ENCODE measurements around the gene SIM2.
"Not testable (repeated sequence)": the region's sequence is repeated elsewhere in the genome, so short reads cannot be mapped to it uniquely, and the experiment has no call there.

SIM2 gene

DNA sequence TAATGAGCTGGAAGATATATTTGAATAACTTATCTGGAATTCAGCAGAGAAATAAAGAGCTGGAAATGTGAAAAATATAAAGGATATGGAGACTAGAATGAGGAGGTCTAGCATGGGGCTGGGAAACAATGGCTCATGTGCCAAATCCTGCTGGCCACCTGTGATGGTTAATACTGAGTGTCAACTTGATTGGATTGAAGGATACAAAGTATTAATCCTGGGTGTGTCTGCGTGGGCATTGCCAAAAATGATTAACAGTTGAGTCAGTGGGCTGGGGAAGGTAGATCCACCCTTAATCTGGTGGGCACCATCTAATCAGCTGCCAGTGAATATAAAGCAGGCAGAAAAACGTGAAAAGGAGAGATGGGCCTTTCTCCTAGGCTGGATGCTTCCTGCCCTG lies 26.6 kb upstream of the SIM2 start:
- H3K4me1 ChIP-seq; DNase-seq (ENCODE audit: low spot score in 2 of 2); H3K9me3 ChIP-seq; H3K27me3 ChIP-seq (ENCODE audit: low read depth); H3K36me3 ChIP-seq (replicated peaks); H3K4me3 ChIP-seq; in situ Hi-C loops (cut with MboI; ENCODE audit: low sequenced_read_pairs): not testable (repeated sequence)

DNA sequence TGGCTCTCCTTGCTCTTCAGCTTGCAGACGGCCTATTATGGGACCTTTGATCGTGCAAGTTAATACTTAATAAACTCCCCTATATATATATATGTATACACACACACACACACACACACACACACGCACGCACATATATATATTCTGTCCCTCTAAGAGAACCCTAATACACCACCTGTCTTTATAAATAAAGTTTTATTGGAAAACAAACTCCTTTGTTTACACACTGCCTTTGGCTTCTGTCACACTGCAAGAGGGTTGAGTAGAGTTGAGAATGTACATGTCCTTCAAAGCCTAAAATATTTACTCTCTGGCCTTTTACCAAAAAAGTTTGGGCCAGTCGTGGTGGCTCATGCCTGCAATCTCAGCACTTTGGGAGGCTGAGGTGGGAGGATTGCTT lies 26.2 kb upstream of the SIM2 start:
- Histone ChIP-seq H3K36me3 (replicated peaks) (no peaks in the 10 kb centered on the region), H3K4me1 (no peaks in the 10 kb centered on the region), H3K9me3 (no peaks in the 10 kb centered on the region), H3K4me3 (no peak overlapping the region), H3K27me3 (ENCODE audit: low read depth) (peaks cover 3% of the 10 kb centered on the region; the same call in 1 of the 2 replicates)
- in situ Hi-C loops (cut with MboI; ENCODE audit: low sequenced_read_pairs): no loop called here
- DNase-seq (ENCODE audit: low spot score in 2 of 2): no peak

DNA sequence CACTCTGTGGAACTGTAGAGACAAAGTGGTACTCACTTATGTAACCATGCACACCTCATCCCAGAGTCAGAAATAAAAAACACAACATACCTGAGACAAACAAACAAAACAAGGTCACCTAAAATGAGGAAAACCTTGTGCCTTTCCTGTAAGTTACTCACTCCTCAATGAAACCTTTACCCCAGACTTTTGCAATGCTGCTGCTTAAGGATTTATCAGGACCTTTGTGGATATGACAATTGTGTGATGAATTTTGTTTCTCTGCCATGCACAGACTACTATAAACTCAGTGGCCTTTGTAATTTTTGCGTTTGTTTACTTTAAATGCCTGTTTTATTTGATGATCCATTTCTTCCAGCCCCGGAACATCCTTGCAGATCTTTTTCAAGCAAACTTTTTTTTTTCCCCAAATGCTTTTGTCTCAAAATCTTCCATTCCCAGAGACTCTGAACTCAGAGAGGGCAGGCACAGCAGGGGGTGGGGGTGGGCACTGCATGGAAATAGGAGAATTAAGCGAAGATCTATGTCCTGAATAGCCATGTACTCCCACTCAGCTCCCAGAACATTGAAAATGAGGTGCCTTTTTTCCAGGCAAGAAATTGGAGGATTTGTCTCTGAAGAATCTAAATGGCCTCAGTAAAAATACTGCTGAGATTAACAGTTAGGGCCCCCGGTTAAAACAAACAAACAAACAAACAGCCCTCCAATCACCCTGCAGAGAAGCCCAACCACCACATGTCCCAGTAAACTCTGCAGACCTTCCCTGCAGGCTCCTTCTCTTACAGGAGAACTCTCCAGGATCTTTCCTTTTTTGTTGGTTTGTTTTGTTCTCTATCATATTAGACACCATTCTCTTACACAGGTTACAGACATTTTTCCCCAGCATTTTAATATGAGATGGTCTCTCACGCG lies 22.6 kb upstream of the SIM2 start:
- in situ Hi-C loops (cut with MboI; ENCODE audit: low sequenced_read_pairs): no loop called here
- Histone ChIP-seq H3K9me3 (0 out of 2 replicates have a peak, but pooled peaks cover 3% of the 10 kb centered on the region), H3K36me3 (replicated peaks) (no peaks in the 10 kb centered on the region), H3K27me3 (ENCODE audit: low read depth) (no peaks in the 10 kb centered on the region; the same call in none of the 2 replicates), H3K4me3 (no peak overlapping the region), H3K4me1 (no peaks in the 10 kb centered on the region)
- no peak for DNase-seq (ENCODE audit: low spot score in 2 of 2)

DNA sequence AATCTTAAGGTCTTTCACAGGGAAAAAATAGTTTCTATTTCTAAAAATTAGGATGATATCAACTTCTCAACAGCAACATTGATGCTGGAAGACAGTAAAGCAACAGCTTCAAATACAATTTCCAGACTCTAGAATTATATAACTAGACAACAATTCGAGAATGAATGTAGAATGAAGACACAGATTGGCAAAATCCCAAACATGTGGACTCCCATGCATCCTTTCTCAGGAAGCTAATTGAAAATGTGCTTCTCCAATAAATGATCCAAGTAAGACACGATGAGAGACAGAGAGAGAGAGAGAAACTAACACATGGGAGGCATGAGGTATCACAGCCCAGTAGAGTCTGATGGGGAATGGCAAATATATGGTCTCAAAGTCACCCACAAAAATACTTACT lies 21.5 kb upstream of the SIM2 start:
- H3K36me3 ChIP-seq (replicated peaks): no peaks in the 10 kb centered on the region
- no peak for DNase-seq (ENCODE audit: low spot score in 2 of 2)
- no peak overlapping the region for H3K4me3 ChIP-seq
- no peaks in the 10 kb centered on the region; the same call in none of the 2 replicates for H3K27me3 ChIP-seq (ENCODE audit: low read depth)
- no peaks in the 10 kb centered on the region for H3K4me1 ChIP-seq
- H3K9me3 ChIP-seq: 0 out of 2 replicates have a peak, but pooled peaks cover 6% of the 10 kb centered on the region
- in situ Hi-C loops (cut with MboI; ENCODE audit: low sequenced_read_pairs): no loop called here

DNA sequence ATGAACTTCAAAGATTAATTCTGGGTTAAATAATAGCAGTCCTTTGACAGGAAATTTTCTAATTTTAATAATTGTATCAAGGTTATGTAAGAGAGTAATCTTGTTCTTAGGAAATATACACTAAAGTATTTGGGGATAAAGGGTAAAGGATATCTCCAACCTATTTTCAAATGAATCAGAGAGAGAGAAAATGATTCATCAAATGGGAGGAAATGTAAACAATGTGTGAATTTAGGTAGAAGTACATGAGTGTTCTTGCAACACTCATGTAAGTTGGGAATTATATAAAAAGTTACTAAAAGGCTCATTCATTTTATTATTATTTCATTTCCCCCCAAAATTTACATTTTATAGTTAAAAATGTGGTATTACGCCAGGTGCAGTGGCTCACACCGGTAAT lies 20.4 kb upstream of the SIM2 start:
- Histone ChIP-seq H3K9me3 (0 out of 2 replicates have a peak, but pooled peaks cover 6% of the 10 kb centered on the region), H3K4me3 (no peak overlapping the region), H3K27me3 (ENCODE audit: low read depth) (peaks cover 8% of the 10 kb centered on the region), H3K4me1 (no peaks in the 10 kb centered on the region), H3K36me3 (replicated peaks) (no peaks in the 10 kb centered on the region)
- no peak for DNase-seq (ENCODE audit: low spot score in 2 of 2)
- in situ Hi-C loops (cut with MboI; ENCODE audit: low sequenced_read_pairs): no loop called here

DNA sequence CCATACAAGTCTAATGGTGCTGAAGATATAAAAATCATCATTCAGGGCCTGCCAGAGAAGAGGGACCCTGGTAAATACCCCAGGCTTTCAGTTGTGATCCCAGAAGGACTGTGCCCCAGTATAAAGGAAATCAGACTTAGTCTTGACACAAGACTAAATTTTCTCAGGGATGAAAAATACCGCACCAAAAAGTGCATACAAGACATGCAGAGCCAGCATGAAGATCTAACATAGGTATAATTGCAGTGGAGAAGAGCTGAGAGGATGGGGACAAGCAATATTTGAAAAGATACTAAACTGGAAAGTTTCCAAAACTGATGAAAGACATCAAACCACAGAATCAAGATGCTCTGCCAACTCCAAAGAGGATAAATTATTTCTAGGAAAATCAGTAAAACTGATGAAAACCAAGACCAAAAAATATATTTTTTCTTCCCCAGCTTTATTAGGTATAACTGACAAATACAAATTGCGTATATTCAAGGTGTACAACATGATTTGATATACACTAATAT lies 17.7 kb upstream of the SIM2 start:
- Histone ChIP-seq H3K4me3 (no peak overlapping the region), H3K36me3 (replicated peaks) (no peaks in the 10 kb centered on the region), H3K9me3 (0 out of 2 replicates have a peak, but pooled peaks cover 6% of the 10 kb centered on the region), H3K27me3 (ENCODE audit: low read depth) (peaks cover 20% of the 10 kb centered on the region), H3K4me1 (no peaks in the 10 kb centered on the region)
- no peak for DNase-seq (ENCODE audit: low spot score in 2 of 2)
- in situ Hi-C loops (cut with MboI; ENCODE audit: low sequenced_read_pairs): no loop called here

DNA sequence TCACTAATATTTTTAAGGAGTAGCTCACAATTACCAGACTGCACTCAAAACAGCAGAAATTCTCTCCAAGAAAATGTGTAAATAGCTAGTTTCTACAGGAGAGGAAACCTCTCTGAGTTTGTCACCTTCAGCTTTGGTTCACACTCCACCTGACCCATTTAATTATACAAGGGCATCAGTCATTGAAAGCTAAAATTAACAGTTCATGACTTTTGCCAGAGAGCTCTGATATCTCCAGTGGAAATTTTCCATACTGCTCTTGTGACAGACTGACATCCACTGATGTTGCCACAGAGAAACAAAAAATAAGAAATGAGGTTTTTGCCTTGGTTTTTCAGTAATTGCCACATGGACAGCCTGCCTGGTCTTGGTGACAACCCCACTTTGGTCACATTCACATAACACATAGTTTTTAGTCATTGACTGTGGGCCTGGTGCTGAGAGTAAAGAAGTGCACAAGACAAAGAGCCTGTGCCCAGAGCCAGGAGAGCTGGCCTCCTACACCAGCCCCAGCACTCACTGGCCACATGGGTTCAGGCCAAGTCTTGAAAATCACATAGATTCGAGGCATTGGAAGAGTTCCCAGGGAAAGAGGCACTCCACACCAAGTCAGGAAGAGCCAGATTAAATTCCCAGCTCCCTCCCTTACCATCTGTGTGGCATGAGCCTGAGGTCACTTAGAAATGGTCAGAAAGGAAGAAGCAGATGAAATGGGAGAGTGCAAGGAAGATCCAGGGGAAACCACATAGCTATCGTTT lies 13.8 kb upstream of the SIM2 start:
- in situ Hi-C loops (cut with MboI; ENCODE audit: low sequenced_read_pairs): no loop called here
- Histone ChIP-seq H3K9me3 (0 out of 2 replicates have a peak, but pooled peaks cover 6% of the 10 kb centered on the region), H3K4me1 (no peaks in the 10 kb centered on the region), H3K4me3 (no peak overlapping the region), H3K36me3 (replicated peaks) (no peaks in the 10 kb centered on the region), H3K27me3 (ENCODE audit: low read depth) (peaks cover 20% of the 10 kb centered on the region)
- no peak for DNase-seq (ENCODE audit: low spot score in 2 of 2)

DNA sequence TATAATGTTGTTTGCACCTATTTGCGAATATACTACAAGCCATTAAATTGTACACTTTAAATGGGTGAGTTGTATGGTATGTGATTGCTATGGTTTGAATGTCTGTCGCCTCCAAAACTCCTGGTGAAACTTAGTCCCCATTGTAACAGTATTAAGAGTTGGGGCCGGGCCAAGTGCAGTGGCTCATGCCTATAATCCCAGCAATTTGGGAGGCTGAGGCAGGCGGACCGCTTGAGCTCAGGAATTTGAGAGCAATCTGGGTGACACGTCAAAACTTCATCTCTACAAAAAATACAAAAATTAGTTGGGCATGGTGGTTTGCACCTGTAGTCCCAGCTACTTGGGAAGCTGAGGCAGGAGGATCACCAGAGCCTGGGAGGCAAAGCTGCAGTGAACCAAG lies 12.0 kb upstream of the SIM2 start:
- DNase-seq (ENCODE audit: low spot score in 2 of 2): no peak
- H3K27me3 ChIP-seq (ENCODE audit: low read depth): peaks cover 25% of the 10 kb centered on the region
- H3K36me3 ChIP-seq (replicated peaks): no peaks in the 10 kb centered on the region
- H3K4me3 ChIP-seq: no peak overlapping the region
- 0 out of 2 replicates have a peak, but pooled peaks cover 2% of the 10 kb centered on the region for H3K9me3 ChIP-seq
- no peaks in the 10 kb centered on the region for H3K4me1 ChIP-seq
- in situ Hi-C loops (cut with MboI; ENCODE audit: low sequenced_read_pairs): no loop called here

DNA sequence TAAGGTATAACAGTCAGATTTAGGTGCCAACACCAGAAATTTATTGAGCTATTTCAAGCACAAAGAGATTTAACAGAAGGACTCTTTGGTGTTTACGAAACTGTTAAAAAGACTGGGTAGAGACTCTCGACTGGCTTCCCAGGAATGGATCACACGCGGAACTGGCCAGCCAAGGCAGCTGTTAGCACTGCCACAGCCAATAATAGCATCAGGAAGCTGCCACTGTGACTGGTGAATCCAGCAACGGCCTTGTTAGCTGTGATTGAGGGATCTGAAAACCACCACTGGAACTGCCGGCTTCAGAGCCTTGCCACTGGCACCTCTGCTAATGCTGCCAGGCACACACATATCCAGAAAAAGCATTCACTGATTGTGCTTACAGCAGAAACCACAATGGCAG lies 10.6 kb upstream of the SIM2 start:
- Histone ChIP-seq H3K4me3 (no peak overlapping the region), H3K27me3 (ENCODE audit: low read depth) (peaks cover 20% of the 10 kb centered on the region), H3K9me3 (peaks cover 9% of the 10 kb centered on the region; the same call in 1 of the 2 replicates), H3K4me1 (no peaks in the 10 kb centered on the region), H3K36me3 (replicated peaks) (no peaks in the 10 kb centered on the region)
- DNase-seq (ENCODE audit: low spot score in 2 of 2): no peak
- in situ Hi-C loops (cut with MboI; ENCODE audit: low sequenced_read_pairs): no loop called here

DNA sequence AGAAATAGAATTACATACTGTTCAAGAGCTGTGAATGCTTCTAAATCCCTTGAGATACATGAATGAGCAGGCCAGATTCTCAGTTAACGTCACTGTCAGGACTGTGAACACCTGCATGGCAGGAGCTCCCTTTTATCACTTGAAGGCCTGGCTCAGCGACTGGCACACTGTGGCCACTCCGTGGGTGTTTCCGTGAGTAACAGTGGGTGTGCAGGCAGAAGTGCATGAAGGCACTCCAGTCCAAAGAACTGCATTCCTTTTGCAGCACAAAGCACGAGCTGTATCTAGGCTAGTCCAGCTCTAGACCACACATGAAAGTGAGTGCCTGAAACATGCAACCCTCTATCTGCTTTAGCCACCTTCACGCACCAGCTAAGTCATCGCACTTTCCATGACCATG lies 9.6 kb upstream of the SIM2 start:
- DNase-seq (ENCODE audit: low spot score in 2 of 2): no peak
- H3K36me3 ChIP-seq (replicated peaks): no peaks in the 10 kb centered on the region
- no peaks in the 10 kb centered on the region for H3K4me1 ChIP-seq
- peaks cover 11% of the 10 kb centered on the region for H3K27me3 ChIP-seq (ENCODE audit: low read depth)
- in situ Hi-C loops (cut with MboI; ENCODE audit: low sequenced_read_pairs): no loop called here
- H3K4me3 ChIP-seq: no peak overlapping the region
- H3K9me3 ChIP-seq: peaks cover 15% of the 10 kb centered on the region

DNA sequence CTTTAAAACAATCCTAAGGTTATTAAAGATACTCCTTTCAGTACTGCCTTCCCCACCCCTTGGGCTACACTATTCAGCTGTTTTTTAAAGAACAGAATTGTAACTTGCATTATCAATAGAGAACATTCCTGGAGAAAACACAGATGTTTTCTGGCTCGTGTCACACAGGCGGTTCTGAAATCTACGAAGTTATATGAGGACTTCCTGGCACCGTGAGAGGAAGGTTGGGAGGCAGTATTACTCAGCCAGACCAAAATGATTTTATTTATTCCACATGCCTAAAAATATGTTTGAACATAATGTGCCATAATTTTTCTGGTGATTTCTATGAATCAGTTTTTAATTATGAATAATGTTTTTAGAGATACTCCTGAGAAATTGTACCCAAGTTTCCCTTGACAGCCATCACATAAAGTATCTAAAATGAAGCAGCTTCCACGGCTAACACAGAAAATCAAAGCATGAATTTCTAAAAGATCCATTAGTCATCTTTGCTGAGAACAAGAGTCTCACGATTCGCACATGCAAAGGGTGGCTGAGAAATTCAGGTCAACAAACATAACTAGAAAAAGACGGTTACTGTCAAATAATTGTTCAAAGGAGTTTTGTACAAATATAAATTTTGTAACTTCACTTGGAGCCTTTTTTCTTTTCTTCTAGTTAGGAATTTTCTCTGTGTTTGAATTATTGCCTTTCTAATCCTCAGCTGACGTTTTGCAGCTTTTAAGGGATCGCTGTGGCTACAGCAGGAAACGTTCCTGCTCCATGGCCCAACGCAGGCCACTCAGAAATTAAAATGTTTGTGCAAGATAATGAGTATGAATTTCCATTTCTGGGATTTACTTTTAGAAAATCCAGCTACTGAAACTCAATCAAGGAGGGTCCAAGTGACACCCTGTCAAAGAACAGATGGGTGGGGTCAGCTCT lies 8.0 kb upstream of the SIM2 start:
- peaks cover 5% of the 10 kb centered on the region; the same call in 1 of the 2 replicates for H3K27me3 ChIP-seq (ENCODE audit: low read depth)
- no peak for DNase-seq (ENCODE audit: low spot score in 2 of 2)
- no peaks in the 10 kb centered on the region for H3K4me1 ChIP-seq
- no peaks in the 10 kb centered on the region for H3K36me3 ChIP-seq (replicated peaks)
- peaks cover 15% of the 10 kb centered on the region for H3K9me3 ChIP-seq
- in situ Hi-C loops (cut with MboI; ENCODE audit: low sequenced_read_pairs): no loop called here
- no peak overlapping the region for H3K4me3 ChIP-seq

DNA sequence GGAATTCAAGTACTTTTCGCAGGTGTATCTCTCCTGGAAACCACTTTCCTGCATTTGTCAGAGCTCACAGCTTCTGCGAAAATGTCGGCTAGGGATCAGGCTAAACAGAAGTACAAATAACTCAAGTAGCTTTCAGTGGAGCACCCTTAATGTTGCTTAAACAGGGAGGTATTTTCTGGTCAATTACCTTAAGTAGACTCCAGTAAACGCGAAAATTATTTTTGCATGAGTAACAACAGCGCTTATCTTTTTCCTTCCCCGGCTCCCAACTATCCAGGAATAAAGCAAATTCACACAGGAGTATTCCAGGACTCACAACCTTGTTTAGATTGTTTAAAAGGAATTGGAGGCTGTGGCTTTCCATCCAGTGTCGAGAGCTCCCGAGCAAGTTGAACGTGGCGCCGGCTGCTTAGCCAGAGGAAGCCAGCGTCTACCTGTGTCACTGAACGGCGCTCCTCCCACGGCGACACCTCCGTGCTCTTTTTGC lies 7.3 kb upstream of the SIM2 start:
- no peak for DNase-seq (ENCODE audit: low spot score in 2 of 2)
- Histone ChIP-seq H3K36me3 (replicated peaks) (no peaks in the 10 kb centered on the region), H3K9me3 (peaks cover 18% of the 10 kb centered on the region), H3K4me1 (no peaks in the 10 kb centered on the region), H3K4me3 (no peak overlapping the region), H3K27me3 (ENCODE audit: low read depth) (peaks cover 5% of the 10 kb centered on the region; the same call in 1 of the 2 replicates)
- in situ Hi-C loops (cut with MboI; ENCODE audit: low sequenced_read_pairs): no loop called here
